Right renal cortex interstitium (tissue), 3 donors: ENCODE data around the gene TCTA. TPM values are rescaled to one million over a fixed set of nuclear protein-coding genes. Genes with fewer than 3 reads are reported as not detected.

Experiments used
- DNase-seq, 3 donors: peaks; one replicate each; pipeline ENCODE4 v3.0.0-alpha.2; 2013; ENCODE audit warnings: low read depth in 3 of 3, low spot score in 2 of 3
- polyA plus RNA-seq, 3 donors: library from polyadenylated mRNA; unstranded; fragments of 120-200 nt; gene quantifications; one replicate each; pipeline ENCODE4 v1.2.1, GENCODE V29; 2013; ENCODE audit not compliant: insufficient read length in 3 of 3

Gene TCTA
- polyA plus RNA-seq, 3 donors = 34.7 to 38.9 (median 36.2) TPM

- DNase-seq = no peak
Observed at GRCh38 chr3:49410066-49410845, 2.0 kb upstream of the TCTA start.

- no peak for DNase-seq
Observed at GRCh38 chr3:49410846-49411534, 1.2 kb upstream of the TCTA start.

- DNase-seq = no peak
Observed at GRCh38 chr3:49411535-49411967, 672 bp upstream of the TCTA start.

- no peak for DNase-seq
Observed at GRCh38 chr3:49412632-49413337, 562 bp downstream of the TCTA start.

GRCh38 chr3:49413338-49413734, 1.1 kb downstream of the TCTA start:
- no peak for DNase-seq

DNA sequence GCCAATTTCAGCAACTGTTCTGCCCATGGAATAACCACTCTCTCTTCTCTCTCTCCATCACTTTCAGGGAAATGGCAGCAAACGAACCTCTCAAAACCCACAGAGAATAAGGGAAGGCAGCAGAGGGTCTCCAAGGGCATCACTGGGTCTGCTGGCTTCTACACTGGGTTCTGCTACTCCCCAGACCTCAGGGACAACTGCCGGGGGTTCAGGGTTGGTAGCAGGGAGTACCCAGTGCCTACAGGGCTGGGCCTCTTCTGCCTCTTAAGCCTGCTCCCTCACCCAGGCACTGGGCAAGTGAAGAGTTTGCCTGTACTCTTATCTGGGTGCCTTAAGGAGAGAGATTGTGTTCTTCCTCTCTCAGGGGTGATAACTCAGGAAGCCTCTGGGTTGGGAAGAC, 2.5 kb downstream of the TCTA start:
- DNase-seq = no peak

DNA sequence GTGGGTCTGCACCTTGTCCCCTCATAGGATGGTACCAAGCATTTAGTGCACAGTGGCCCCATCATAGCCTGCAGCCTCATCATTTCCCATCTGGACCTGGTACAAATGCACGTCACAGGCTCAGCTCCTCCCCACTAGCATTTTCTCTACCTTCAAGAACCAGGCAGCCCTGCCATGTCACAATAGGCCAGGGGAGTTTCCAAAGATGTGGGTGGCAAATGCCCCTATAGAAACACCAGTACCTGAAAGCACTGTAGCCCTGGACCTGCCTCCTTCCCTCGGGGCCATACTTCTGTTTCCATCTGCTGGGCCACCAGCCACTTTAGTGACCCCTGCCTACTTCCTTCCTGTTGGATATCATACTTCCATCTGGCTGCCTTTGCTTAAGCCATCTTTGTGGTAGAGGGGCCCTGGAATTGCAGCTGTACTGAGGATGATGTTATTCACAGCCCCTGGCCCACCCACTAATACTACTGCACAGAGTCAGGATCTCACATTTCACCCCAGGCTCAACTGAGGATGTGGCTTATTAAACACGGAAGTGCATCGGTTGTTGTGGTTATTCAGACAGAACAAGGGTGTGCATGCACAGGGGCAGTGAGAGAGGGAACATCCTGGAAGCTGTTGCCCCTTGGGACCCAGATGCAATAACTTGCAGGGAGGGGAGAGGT, 3.8 kb downstream of the TCTA start:
- no peak for DNase-seq

GRCh38 chr3:49416867-49417266, 4.6 kb downstream of the TCTA start:
- no peak for DNase-seq

DNA sequence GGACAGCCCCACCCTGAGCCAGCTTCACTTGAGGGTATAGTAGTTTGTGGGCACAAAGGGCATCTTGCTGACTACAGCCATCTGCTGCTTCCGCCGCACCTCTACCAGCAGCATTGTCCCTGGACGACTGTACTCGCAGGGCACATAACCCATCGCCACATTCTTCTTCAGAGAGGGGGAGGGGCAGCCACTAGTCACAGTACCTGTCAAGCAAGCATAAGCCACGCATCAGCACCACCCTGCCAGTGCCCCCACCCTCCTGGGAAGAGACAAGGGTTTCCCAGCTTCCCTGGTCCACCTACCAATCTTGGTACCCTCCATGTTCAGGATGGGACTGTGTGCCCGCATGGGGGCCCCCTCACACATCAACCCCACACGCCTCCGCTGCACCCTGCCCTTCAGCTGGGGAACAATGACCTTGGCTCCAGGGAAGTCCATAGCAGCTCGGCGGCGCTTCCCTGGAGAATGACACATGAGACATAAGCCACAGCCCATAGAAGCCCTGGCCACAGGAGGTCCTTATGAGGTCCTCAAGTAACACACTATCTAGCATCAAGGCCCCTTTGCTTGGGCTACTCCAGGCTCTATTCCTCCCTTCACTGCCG, 5.4 kb downstream of the TCTA start:
- no peak for DNase-seq

DNA sequence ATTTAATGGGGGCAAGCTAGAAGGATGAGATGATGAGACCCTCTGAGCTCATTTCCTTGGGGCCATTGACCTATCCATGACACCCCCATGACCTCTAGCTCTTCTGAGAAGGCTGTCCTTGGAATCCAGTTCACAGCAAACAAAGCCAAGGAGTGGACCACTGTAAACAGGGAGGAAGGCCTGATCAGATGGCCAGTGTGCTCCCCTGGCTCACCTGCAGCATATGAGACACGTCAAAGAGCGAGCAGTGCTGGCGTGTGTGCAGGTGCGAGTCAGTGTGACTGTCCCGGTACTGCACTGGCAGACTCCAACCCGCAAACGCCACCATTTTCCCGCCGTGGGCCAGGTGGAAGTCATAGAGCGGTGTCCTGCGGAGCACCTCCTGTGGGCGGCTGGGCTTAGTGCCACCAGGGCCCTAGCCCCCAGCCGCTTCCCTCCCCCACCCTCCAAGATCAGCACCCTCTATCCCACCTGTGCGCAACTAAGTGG, 9.7 kb downstream of the TCTA start:
- no peak for DNase-seq

GRCh38 chr3:49422379-49423248, 10.4 kb downstream of the TCTA start, which contains the start of gene AMT:
Gene AMT (minus strand): TSS chr3:49422473. CDS start chr3:49422450, 23 bp downstream.
- DNase-seq = peak in 1 of 3 donors; percentile 64

DNA sequence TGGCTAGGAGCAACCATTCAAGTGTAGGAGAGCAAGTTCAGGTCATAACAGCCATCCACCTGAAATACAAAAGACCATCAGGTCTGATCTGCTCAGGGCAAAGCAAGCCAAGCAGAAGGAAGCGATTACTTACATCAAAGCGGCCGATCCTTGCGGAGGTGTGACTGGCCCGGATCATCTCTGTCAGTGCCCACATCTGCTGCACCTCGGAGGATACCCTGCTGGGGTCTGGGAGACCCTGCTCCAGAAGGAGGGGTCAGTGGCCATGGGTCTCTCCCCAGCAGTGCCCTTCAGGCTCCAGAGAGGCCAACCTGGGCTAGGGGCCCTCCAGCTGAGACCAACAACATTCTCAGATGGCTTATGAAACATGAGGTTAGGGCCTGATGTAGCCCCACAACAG, 12.6 kb downstream of the TCTA start:
- no peak for DNase-seq

DNA sequence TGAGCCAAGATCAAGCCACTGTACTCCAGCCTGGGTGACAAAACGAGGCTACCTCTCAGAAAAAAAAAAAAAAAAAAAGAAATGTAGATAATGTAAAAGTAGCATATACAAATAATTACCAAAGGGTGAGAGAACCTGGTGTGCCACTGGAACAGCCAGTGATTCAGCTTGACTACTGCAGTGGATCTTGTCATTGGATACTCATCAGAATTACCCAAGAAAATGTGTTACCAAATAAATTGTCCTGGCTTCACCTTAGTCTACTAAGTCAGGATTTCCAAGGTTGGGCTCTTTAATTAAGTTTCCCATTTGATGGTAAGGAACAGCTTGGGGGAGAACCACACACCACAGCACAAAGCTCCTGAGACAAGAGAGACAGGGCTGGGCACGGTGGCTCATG, 15.4 kb downstream of the TCTA start:
- DNase-seq = no peak

DNA sequence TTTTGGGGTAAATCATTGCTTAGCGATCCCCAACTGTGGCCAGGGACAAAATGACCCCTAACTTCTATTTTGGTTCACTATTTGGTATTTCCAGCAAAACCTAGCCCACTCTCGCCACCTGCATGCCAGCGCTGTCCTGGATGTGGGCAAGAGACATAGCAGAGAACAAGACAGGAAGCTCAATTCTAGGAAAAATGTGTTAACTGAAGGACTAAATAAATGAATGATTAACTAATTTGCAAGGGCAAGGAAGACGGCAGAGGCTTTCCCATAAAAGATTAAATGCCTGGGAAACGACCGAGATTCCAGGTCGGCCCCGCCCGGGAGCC, 16.5 kb downstream of the TCTA start:
- no peak for DNase-seq

DNA sequence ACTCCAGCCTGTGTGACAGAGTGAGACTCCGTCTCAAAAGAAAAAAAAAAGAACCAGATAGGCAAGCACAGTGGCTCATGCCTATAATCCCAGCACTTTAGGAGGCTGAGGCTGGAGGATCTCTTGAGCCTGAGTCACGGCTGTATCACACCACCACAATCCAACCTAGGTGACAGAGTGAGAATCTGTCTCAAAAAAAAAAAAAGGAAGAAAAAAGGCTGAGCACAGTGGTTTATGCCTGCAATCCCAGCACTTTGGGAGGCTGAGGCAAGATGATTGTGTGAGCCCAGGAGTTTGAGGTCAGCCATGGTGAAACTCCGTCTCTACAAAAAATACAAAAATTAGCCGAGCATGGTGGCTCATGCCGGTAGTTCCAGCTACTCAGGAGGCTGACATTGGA, 22.5 kb downstream of the TCTA start:
- no peak for DNase-seq

DNA sequence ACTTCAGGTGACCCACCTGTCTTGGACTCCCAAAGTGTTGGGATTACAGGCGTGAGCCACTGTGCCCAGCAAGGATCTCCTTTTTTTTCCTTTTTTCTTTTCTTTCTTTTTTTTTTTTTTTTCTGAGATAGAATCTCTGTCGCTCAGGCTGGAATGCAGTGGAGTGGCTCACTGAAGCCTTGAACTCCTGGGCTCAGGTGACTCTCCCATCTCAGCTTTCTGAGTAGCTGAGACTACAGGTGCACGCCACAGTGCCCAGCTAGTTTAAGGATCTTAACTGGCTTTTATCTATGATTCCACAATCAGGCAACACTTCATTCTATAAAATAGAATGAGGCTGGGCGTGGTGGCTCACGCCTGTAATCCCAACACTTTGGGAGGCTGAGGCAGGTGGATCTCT, 33.2 kb downstream of the TCTA start:
- no peak for DNase-seq

DNA sequence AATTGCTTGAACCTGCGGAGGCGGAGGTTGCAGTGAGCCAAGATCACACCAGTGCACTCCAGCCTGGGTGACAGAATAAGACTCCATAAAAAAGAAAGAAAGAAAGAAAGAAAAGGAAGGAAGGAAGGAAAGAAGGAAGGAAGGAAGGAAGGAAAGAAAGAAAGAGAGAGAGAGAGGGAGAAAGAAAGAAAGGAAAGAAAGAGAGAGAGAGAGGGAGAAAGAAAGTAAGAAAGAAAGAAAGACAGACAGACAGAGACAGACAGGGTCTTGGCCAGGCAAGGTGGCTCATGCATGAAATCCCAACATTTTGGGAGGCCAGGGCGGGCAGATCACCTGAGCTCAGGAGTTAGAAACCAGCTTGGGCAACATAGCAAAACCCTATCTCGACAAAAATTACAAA, 41.4 kb downstream of the TCTA start:
- no peak for DNase-seq

GRCh38 chr3:49454458-49454857, 42.2 kb downstream of the TCTA start:
- DNase-seq = no peak

DNA sequence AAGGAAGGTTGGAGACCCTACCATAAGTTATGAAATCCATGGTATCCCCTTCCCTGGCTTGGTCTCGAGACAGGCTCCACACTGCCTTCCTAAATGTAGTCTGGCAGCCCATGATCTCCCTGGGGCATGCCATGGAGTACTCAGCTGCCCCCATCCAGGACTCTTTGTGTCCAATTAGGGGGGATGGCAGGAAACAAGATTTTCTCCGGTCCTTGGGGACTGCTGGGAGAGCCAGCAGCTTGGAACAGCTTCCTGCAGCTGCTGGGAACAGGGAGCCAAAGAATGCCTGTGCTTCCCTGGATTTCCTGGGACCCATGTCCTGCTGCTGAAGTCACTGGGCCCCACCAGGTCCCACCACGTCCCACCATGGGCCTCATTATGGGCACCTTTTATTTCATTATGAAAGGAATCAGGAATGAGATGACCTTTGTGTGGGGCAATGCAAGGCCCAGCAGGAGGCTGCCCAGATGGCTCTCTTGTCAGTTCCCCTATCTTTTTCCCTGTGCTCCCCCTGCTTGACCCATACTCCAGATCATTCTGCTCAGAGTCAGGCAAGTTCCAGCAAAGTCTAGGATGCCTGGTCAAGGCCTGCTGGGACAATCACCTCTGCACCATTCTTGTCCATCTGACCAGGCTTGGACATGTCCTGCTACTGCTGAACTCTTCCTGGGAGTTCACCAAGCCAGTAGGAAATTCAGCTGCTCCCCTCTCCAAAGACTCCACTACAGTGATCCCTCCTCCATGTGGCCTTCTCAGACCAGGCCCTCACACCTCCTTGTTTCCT, 42.9 kb downstream of the TCTA start:
- no peak for DNase-seq
